Fibroblast of skin of scalp (primary cell): ENCODE data around the gene COL1A1.

Source experiments
- DNase-seq: peaks from one replicate; pipeline ENCODE4 v3.0.0-alpha.2; 2013

Gene COL1A1

DNA sequence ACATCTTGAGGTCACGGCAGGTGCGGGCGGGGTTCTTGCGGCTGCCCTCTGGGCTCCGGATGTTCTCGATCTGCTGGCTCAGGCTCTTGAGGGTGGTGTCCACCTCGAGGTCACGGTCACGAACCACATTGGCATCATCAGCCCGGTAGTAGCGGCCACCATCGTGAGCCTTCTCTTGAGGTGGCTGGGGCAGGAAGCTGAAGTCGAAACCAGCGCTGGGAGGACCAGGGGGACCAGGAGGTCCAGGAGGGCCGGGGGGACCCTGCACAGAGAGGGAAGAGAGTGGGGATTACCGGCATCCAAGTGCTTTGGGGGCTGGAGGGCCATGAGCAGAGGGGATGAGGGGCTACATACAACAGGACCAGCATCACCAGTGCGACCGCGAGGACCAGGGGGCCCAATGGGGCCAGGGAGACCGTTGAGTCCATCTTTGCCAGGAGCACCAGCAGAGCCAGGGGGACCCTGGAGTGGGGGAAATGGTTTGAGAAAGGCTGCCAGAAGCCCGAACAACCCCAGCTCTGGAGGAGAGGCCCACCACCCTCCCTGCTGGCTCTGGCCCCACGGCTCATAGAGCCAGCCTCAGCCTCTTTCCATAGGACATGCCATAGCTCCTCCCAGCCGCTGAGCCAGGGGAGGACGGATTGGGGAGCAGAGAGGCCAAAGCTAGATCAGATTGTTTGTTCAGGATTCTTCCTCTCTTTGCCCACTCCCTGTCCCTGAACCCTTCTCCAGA is 14.6 kb downstream of the COL1A1 start:
- DNase-seq: no peak

DNA sequence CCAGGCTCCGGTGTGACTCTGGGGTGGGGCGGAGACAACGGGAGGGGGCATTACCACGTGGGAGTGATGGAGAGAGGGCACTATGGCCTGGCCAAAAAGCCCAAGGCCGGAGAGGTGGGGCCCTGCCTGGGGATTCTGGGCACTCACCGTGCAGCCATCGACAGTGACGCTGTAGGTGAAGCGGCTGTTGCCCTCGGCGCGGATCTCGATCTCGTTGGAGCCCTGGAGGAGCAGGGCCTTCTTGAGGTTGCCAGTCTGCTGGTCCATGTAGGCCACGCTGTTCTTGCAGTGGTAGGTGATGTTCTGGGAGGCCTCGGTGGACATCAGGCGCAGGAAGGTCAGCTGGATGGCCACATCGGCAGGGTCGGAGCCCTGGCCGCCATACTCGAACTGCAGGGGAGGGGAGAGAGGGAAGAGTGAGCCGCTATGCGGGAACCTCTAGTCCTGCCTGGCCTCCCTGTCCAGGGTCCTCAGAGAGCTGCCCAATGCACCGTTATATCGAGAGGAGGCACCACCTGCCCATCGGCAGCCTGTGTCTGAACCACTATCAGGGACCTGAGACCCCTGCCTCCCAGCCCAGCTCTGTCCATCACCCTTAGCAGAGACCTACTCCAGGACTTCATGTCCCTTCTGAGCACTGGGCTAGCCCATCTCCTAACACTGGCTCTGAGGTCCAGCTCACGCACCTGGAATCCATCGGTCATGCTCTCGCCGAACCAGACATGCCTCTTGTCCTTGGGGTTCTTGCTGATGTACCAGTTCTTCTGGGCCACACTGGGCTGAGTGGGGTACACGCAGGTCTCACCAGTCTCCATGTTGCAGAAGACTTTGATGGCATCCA is 15.6 kb downstream of the COL1A1 start:
- DNase-seq: peak; percentile 71

DNA sequence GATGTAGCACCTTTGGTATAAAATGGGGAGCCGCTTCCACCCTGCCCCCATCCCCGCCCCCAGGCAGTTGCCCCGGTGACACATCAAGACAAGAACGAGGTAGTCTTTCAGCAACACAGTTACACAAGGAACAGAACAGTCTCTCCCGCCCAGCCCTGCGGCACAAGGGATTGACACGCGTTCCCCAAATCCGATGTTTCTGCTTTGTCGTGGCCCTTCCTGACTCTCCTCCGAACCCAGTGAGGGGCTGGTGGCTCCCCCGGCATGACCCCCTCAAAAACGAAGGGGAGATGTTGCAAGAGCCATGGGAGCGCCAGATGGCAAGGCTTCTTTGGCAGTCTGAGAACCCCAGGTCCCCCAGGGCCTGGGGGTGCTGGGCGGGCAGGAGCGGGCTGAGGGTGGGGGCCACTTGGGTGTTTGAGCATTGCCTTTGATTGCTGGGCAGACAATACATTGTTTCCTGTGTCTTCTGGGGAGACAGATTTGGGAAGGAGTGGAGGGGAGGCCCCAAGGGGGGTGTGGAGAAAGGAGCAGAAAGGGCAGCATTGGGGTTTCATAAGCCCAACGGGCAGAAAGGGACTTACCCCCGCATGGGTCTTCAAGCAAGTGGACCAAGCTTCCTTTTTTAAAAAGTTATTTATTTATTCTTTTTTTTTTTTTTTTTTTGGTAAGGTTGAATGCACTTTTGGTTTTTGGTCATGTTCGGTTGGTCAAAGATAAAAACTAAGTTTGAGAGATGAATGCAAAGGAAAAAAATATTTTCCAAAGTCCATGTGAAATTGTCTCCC is 16.6 kb downstream of the COL1A1 start:
- DNase-seq: peak; percentile 83

DNA sequence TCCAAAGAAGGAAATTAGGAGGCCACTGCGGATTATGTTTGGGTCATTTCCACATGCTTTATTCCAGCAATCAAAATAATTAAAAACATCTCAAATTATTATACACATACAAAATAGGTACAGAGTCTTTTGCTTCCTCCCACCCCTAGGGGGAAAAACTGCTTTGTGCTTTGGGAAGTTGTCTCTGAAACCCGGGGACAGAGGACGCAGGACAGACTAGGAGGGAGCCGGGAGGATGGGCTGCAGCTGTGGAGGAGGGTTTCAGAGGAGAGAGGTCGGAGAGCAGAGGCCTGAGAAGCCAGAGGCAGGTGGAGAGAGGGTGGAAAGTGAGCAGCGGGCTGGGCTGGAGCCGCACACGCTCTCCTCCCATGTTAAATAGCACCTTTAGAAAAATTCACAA is 17.4 kb downstream of the COL1A1 start:
- peak; percentile 77 for DNase-seq

DNA sequence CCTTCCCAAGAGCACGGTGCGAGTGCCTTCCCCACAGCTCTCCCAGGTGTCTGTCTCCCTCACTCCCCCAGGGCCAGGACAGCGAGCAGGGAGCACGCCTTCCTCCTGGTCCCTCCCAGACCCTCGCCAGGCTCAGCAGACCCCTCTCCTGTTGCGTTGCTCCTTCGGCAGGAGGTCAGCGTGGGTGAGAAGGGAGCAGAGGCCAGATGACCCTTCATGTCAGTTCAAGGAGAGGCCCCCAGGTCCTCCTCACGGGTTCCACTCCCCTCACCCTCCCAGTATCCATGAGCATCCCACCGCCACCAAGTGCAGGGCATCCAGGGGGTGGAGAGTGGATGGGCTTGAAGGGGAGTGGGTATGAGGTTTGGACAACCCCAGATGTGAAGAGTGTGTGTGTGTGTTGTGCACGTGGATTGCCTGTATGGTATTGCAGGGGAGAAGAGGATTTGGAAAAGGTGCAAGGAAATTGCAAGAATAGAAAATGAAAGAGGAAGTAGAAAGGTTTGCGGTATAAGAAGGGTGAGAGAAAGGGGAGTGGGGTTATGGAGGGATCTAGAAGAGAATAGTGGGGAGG is 17.9 kb downstream of the COL1A1 start:
- peak; percentile 86 for DNase-seq

DNA sequence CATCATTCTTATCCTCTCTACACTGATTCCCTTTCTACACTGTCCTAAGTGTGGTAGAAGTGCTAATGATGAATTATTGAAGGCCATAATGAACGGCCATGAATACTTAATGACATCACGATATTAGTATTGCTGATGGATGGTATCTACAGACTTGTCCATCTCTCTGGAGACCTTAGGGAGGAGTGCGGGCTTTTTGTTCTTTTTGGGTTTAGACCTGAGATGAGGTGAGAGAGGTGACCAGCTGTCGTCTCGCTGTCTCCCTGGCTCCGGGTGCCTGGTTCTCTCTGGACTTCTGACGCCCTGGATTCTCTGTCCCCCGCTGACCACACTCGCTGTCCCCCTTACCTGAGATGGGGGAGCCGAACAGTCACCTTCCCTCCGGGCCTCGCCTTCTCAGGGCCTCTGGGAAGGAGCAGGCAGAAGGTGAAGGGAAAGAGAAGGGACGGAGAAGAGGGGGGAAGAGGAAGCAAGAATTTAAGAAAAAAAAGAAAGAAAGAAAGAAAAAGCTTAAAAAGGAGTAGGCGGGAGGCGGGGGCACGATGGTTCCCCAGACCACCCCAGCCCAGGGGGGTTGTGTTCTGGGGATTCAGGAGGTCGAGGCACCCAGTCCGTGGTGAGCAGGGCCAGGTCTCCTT is 18.5 kb downstream of the COL1A1 start:
- peak; percentile 78 for DNase-seq

DNA sequence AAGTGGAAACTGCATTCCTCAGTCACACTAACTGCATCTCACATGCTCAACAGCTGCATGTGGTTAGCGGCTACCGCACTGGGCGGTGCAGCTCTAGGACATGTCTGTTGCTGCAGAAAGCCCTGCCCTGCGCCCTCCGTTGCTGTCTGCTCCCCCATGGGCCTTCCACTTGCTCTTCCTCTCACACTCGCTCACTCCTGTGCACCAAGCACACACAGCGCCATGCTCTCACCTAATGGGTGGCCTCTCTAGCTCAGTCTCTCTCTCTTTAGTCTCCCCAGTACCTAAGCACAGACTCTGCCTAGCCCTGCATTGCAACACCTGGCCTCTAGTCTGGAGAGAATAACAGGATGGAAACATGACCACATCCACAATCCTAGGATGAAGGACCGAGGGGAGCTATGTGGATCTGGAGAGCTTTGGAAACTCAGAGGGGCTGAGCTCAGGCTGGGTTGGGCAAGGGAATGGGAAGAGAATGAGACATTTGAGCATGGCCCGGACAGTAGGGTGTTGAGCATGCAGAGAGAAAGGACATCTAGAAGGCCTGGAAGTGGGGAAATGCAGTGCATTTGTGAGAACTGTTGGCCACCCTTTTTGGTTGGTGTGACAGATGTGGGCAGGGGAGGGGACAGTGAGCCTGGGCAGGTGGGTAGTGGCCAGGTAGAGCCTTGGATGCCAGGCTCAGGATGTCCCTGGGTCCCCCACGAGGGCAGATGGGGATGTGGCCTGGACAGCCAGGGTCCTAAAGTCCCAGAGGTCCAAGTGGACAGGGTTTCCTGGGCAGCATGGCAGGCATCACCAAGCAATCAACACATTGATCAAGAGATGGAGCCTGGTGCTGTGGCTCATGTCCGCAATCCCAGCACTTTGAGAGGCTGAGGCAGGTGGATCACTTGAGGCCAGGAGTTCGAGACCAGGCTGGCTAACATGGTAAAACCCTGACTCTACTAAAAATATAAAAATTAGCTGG is 19.6 kb downstream of the COL1A1 start:
- peak; percentile 89 for DNase-seq

DNA sequence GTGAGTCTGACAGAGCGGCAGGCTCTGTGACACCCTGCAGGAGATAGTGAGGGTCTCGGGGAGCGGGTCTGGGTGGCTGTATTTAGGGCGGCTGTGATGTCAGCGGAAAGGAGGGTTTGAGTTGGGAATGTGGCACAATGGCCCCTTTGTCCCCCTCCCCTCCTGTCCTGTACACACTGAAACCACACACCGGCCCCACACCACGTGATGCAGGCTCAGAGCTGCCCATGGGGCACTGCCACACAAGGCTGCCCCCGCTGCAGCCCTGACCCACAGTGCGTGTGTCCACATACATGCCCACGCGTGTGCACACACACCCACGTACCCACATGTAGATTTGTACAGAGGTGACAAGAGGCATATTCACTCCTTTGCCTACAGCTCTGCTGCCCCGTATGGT is 20.3 kb downstream of the COL1A1 start:
- DNase-seq: no peak

DNA sequence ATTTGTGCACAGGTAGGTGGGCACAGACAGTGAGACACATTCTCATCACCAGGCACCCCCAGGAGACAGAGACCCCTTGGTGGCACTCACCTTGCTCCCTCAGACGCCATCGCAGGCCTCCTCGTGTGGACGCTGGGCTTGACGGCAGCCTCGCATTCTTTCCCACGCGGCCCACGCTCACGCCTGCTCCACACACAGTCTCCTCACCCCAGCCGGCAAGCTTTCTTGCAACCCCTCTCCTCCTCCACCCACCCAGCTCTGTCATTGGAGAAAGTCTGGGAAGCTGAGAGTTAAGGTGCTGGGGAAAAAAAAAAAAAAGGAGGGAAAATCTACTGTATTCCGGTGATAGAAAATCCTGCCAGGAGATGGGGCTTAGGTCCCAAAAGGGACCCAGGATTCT is 20.8 kb downstream of the COL1A1 start:
- peak; percentile 56 for DNase-seq

DNA sequence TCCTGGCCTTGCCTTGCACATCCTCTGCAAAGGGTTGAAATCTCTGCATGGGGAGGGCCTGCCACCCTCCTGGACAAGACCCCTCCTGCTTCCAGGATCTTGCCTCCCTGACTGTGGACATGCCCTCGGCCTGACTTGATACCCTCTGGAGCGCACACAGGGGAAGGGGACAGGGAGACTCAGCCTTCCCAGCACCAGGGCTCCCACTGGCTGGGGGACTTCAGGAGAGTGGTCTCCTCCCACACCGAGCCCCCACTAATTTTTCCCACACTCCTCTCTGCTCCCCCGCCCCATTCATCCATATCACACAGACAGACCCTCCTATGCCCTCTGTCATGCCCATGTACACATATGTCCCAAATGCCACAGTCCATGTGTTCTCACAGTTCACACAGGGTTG is 21.3 kb downstream of the COL1A1 start:
- peak; percentile 59 for DNase-seq

DNA sequence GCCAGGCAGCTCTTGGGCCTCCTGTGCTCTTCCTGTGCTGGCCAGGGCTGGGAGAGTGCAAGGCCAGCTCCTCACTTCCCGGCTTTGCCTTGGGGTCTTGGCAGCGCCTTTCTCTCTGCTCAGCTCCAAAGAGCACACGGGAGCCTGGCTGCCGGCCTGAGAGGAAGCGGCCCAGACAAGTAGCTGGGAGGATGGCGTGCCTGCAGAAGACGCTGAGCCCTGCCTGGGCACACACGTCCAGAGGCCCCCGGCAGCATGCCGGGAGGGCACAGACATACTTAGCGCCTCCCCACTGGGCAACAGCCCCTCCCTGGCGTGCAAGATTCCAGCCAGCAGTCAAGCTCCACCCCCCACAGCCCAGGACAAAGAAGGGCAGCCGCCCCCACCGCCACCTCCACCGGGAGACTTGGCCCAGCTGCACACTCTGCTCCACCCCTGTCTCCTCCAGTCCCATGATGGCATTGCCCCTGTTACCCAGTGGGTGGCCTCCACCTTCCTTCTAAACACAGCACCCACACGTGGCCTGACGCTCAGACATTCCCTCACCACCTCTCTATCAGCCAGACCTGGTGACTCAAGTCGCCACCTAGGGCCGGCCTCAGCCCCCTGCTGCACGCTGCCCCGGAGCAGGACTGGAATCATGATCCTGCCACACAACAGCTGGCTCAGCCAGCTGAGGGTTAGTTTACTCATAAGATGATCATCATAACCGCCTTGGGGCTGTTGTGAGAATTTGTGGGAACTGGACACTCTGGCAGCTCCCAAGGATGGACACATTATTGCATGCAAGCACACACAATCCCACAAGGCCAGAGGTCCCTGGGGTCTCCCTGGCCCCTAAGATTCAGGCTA is 23.2 kb downstream of the COL1A1 start:
- DNase-seq: peak; percentile 98

DNA sequence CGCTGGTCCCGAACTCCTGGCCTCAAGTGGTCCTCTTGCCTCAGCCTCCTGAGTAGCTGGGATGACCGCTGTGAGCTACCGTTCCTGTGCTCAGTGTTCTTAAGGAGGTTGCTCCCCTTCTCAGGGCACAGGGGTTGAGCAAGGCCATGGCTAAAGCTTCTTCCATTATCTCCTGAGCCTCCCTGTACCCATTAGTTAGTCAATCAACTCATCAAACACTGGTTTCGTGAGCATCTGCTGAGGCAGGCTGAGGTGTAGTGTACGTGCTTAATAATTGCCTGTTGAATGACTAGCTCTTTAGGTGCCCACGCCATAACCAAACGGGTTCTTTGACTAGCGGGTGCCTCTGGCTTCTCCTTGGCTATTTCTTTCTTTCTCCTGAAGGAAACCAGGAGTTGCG is 24.0 kb downstream of the COL1A1 start:
- DNase-seq: no peak

DNA sequence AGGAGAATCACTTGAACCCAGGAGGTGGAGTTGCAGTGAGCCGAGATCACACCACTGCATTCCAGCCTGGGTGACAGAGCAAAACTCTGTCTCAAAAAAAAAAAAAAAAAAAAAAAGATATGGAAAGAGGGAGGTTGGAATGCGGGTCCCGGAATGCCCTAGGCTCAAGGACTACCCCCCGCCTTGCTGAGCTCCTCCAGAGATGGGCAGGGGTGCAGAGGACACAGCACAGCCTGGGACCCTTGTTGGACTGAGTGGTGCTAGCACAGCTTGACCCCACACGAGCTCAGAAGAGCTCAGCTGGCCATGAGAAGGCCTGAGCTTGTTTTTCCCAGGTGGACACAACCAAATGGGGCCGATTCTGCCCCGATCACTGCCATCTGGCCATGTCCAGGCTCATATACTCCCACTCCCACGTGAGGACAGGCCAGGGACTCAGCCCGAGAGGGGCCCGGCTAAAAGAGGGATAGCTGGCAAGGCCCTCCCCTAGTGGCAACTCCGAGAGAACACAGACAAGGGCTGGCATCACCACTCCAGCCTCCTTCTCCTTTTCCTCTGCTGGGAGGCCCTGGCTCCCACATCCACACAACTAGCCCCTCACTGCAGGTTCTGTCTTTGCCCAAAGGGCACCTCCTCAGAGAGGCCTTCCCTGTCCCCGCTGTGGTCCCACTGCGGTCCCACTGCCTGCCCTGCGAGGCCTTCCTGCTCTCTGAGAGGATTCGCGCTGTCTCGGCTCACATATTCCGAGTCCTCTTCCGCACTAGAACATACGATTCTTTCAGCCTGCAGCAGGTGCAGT is 24.7 kb downstream of the COL1A1 start:
- peak; percentile 69 for DNase-seq

DNA sequence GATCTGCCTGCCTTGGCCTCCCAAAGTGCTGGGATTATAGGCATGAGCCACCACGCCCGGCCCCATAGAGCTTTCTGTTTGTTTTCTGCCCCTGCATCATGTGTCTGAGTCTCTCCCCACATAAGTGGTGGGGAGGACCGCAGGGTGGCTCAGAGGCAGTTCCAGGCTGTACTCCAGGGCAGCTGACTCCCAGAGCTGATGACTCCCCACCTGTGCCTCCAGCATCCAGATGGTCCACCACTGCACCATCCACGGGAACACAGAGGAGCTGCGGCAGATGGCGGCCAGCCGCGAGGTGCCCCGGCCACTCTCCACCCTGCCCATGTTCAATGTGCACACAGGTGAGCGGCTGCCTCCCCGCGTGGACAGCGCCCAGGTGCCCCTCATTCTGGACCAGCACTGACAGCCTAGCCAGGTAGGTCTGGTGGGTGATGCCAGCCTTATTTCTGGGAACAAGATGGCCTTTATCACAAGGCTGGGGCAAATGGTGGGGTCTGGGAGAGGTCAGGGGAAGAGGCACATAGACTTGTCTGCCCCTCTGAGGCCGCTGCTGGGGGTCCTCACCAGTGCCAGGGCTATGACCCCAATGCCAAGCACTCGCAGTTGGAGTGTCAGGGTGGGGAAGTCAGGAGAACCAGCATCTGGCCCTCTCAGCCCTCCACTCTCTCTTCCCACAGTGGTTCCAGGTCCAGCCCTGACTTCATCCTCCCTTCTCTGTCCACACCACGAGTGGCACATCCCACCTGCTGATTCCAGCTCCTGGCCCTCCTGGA is 26.2 kb downstream of the COL1A1 start:
- DNase-seq: peak; percentile 46

DNA sequence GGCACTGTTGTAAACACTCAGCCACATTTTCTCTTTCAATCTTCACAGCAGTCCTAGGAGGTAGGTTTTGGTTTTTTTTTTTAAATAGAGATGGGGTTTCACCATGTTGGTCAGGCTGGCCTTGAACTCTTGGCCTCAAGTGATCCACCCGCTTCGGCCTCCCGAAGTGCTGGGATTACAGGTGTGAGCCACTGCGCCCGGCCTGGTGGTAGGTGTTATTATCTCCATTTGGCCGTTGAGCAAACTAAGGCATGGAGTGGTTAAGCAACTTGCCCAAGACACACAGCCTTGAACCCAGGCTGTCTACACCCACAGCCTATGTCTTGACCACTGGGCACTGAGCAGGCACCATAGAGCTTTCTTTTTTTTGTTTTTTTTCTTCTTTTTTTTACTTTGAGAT is 27.0 kb downstream of the COL1A1 start:
- peak; percentile 31 for DNase-seq

DNA sequence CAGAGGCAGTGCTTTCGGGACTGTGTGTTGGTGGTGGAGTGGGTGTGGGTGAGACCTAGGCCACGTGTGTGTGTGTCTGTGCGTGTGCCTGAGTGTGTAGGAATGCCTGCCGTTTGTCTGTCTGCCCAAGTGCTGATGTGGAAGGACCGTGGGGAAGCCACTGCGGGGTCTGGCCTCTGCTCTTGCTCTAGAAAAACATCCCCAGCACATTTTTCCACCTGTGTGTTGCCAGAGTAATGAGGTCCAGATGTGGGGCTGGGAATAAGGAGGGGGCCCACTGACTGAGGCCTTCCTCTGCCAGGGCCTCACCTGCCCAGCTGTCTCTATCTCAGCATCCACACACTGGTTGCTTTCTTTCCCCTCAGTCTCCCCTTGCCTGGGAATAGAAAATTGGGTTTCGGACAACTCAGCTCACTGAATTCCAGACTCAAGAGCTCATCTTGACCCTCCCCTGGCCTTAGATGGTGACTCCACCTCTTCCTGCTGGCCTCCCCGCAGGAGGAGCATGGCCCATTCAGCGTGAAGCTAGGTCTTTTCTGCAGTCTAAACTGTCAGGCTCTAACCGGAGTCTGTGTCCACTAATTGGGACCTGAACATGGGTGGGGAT is 28.0 kb downstream of the COL1A1 start:
- peak; percentile 93 for DNase-seq

DNA sequence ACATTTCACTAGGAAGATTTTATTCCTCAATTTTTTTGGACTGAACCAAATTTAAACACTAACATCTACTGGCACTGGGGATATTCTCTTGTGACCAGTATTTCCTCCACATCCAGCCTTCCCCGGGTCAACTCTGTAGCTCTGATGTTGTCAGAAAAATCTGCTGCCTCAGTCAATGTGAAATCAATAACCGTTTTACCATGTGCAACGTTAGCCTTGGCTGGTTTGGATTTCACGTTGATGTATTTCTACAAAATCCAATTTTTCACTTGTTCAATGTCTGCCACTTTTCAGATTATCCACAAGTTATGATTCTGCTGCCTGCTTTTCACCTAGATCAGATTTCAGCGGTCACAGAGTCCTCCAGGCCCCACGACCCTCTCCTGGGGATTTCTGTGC is 28.5 kb downstream of the COL1A1 start:
- no peak for DNase-seq

DNA sequence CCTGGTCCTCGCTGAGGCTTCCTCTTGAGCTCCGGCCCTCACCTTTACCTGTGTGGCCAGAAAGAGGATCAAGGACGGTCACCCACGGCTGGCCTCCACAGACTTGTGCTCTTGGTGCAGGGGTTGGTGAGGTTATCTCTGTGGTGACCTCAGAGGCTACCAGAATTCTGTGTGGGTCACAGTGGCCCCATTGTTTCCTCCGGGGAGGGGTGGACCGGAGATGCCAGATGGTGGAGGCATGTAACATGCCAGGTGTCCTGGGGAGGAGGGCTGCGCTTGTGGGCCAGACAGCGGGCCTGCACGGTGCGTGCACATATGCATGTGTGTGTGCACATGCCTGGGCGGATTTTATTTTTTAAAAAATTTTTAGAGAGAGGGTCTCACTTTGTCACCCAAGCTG is 29.3 kb downstream of the COL1A1 start:
- DNase-seq: peak; percentile 28
